ENCODE results near the gene UBE2E1.
A peak's percentile ranks its signal among the peaks of the same experiment; 100 is the strongest.

The UBE2E1 gene

GRCh38 chr3:23795096-23795495 is 10.7 kb upstream of the UBE2E1 start:
- DNase-seq (ENCODE audit: low read depth, low spot score): no peak

- no peak for DNase-seq (ENCODE audit: low read depth, low spot score)
Observed at GRCh38 chr3:23796518-23796917, 9.2 kb upstream of the UBE2E1 start.

DNA sequence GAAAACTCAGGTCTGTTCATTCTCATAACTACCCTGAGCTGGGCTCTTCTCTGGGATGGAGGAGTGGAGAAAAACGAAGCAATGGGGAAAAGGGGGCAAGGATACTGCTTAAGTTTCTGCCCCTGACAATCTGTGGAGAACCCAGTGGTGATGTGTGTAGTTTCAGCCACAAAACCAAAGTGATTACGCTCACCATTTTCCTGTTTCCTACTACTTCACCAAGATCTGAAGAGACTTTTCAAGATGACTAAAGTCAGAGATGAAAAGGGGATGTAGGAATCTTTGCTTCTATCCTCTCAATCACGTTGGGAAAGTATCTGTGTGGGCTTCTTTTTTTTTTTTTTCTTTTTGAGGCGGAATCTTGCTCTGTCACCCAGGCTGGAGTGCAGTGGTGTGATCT is 8.3 kb upstream of the UBE2E1 start:
- DNase-seq (ENCODE audit: low read depth, low spot score): no peak

DNA sequence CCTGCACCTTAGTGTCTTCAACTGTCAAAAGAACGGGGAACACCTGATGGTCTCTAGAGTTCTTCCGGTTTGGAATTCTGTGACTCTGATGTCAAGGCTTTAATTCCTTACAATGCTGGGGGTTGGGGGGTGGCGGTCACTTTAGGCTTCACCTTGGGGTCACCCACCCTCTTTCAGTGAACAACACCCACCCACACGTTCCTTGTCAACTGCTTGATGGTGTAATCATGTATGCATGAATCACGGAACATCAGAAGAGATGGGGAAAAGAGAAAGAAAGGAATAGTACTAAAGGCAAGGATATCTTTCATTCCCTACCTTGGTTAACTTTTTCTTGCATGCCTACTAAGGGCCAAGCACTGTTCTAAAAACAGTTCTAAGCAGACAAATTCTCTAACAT is 7.3 kb upstream of the UBE2E1 start:
- no peak for DNase-seq (ENCODE audit: low read depth, low spot score)

- no peak for DNase-seq (ENCODE audit: low read depth, low spot score)
Observed at GRCh38 chr3:23798876-23799275, 6.9 kb upstream of the UBE2E1 start.

DNA sequence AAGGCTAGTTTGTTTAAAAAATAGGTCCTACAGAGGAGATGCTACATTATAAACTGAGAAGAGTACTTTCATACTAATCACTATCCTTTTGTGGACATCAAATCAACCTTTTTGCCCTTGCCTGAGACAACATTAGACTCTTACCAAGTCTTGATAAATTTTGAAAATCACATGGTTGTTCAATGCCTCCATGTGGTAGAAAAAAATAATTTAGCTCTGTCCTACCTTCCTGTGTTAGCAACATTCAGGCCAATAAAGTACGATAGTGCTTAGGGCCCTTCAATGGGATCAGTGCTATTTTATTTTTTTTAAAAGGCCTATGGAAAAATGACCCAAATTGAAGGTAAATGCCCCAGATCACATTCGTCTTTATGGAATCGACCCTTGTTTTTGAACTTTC is 5.0 kb upstream of the UBE2E1 start:
- no peak for DNase-seq (ENCODE audit: low read depth, low spot score)

DNA sequence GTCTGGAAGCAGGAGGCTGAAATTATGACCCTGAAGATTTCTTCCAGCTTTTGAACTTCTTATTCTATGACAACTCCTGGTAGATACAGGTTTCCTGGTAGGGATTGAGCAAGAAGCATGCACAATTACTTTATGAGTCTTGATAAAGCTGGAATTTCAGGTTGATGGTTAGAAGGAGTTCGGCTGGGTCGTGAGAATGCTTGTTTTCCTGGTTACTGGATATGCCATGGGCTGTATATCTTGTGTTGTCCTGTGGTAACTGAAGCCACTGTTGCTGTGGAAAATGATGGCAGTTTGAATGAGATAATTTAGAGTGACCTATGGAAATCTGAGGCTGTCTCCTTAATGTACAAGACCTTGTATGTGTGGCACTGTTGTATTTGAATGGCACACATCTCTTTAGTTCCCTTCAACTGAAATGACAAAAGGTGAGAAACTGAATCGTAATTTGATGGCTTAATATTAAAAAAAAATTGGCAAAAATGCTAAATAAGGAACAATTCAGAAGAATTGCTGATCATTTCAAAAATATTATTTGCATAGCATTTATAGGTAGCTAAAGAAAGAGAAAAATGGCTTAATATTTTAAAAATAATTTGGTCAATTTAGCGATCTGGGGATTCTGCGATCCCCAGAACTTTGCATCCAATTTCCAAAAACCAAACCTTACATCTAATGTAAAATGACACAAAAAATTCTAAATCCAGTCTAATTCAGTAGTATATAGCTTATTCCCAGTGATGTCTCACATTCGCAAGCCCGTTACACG is 1.1 kb upstream of the UBE2E1 start:
- DNase-seq (ENCODE audit: low read depth, low spot score): no peak

DNA sequence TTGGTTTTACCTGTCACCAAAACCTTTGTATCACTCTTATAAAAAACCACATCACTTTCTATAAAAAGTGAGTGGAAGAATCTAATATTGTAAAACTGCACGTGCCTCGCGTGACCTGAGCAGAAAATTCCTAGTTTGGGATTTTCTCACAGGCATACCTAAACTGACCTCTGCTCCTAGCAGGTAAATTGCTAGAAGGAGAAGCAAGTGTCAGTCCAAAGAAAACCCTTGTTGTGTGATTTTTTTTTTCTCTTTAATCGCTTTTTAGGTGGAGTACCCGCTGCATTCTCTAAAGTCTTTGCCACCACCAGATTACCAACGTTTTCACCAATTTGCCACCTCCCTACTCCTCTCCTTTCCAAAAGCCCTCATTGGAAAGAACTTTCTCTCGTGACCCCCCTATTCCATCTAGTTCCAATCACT is 534 bp upstream of the UBE2E1 start:
- DNase-seq (ENCODE audit: low read depth, low spot score): peak; percentile 18

- DNase-seq (ENCODE audit: low read depth, low spot score): peak; percentile 51
Observed at GRCh38 chr3:23806534-23807423, 1.0 kb downstream of the UBE2E1 start.

- DNase-seq (ENCODE audit: low read depth, low spot score): no peak
Observed at GRCh38 chr3:23807424-23808015, 1.8 kb downstream of the UBE2E1 start.

- DNase-seq (ENCODE audit: low read depth, low spot score): no peak
Observed at GRCh38 chr3:23808525-23808924, 2.8 kb downstream of the UBE2E1 start.

DNA sequence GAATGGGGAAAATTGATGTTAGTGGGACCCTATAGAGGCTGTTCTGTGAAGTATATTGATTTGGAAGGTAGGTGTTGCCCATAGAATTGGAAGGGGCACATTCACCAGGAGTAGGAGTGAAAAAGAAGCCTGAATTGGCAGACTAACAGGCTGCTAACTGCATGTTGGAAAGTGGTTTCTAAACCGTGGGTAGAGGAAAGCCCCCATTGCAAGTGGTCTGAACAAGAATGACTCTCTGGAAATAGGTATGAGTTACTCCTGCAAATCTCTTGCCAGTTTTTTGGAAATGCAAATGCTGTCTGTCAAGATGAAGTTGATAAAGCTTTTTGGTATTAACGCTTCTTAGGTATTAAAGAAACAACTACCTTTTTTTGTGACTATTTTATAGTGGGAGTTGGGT is 3.5 kb downstream of the UBE2E1 start:
- DNase-seq (ENCODE audit: low read depth, low spot score): no peak

- DNase-seq (ENCODE audit: low read depth, low spot score): no peak
Observed at GRCh38 chr3:23809840-23810342, 4.1 kb downstream of the UBE2E1 start.

DNA sequence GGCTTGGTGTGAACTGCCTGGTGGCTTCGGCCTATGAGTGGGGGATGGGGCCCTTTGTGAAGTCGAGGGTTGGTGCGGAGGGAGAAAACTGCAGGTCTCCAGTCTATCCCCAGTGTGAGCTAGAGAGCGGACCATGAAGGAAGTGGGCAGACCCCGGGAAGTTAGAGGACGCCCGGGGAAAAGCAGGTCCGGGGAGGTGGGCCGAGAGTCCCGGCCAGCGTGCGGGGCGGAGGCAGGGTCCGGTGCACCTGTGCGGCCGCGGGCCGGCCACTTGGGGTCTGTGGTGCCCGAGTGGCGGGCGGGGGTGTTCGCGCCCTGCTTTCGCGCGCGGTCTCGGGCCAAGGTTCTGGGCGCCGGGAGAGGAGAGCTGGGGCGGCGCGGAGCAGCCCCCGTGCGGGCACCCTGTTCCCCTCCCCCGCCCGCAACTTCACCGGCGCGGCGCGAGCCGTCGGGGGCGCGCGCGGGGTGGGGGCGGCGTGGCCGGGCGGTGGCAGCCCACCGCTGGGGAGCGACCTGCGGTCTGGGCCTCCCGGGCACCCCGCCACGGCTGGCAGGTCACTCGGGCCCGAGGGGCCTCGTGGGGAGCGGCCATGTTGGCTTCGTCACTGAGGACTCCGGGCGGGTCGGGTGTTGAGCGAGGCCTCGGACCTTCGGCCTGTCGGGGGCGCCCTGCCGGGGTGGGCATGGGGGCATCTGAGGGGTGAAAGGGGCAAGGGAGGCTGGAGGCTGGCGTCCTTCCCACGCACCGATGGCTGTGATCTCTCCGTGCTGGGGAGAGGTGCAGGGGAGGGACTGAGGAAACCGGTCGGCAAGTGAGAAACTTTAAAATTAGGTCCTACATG is 4.8 kb downstream of the UBE2E1 start:
- DNase-seq (ENCODE audit: low read depth, low spot score): peak; percentile 90

DNA sequence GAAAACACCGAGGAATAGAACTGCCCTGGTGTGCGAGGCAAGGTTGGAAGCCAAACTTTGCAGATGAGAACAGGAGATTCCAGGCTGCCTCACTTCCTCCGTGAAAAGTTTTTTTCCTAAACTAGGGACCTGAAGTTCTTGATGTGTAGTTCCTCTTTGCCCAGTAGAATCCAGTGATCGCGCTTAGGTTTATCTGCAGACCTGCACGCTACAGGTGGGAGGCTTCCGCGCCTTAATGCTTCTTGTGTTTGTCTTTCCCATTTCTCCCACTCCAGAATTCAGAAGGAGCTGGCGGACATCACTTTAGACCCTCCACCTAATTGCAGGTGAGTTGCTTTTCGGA is 5.4 kb downstream of the UBE2E1 start:
- peak; percentile 32 for DNase-seq (ENCODE audit: low read depth, low spot score)

GRCh38 chr3:23811919-23812318 is 6.2 kb downstream of the UBE2E1 start:
- no peak for DNase-seq (ENCODE audit: low read depth, low spot score)

DNA sequence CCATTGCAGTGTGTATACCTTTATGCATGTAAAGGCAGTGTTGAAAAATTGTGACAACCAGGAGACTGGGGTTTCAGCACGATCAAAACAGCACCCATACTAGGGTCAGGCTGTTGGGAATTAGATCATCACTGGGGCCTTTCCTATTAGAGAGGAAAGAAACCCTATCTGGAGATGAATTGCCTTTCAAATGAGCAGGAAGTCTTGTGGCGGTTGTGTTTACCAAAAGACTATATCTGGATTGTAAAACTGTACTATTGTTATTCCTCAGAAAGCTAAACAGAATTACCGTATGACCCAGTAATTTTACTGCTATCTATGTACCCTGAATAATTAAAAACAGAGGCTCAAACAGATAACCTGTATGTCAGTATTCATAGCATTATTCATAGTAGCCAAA is 10.1 kb downstream of the UBE2E1 start:
- DNase-seq (ENCODE audit: low read depth, low spot score): no peak

DNA sequence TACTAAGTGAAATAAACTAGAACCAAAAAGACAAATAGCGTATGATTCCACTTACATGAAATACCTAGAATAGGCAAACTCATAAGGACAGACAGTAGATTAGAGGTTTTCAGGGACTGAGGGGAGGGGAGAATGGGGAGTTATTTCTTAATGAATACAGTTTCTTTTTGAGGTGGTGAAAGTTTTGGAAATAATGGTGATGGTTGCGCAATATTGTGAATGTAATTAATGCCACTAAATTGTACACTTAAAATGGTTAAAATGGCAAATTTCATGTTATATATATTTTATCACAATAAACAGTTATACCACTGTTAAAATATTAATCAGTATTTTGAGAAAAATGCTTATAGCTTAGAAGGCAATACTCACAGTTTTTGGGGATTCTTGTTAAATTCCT is 11.0 kb downstream of the UBE2E1 start:
- no peak for DNase-seq (ENCODE audit: low read depth, low spot score)

DNA sequence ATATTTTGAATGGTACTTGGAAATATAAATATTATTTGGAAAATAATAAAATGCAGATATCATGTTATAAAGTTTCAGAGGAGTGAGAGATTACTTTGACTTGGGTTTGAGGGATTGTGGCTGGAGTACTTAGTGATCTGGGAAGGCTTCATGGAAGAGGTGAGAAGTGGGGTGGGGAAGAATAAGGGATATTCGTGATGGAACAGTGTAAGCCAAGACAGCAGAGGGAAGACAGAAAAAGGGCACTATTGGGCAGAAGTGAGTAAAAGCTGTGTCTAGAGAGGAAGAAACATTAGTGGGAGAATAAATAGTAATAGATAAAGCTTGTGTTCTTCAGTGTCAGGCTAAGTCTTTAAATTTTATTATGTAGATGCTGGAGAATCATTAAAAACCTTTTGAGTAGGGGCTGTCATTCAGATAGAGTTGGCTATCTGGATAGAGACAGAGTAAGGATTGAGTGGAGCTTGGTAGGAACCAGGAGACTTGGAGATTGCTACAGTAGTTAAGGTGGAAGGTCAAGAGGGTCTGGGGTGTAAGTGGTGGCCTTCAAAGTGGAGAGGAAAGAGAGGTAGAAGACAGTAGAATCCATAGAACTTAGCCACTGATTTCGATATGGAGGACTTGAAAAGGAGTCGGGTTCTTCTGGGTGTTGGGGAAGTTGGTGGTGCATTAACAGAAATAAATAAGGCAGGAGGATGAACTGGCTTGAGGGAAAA is 11.9 kb downstream of the UBE2E1 start:
- no peak for DNase-seq (ENCODE audit: low read depth, low spot score)

- DNase-seq (ENCODE audit: low read depth, low spot score): no peak
Observed at GRCh38 chr3:23819599-23820360, 14.0 kb downstream of the UBE2E1 start.

Measured in ELF-1 (cell line).